Activated CD4-positive, alpha-beta T cell treated with anti-CD3 and anti-CD28 coated beads for 4 hours (primary cell): ENCODE measurements around the gene CLMP.
"Not testable (repeated sequence)": the region's sequence is repeated elsewhere in the genome, so short reads cannot be mapped to it uniquely, and the experiment has no call there.

Source experiments
- DNase-seq, 2 donors: peaks; one replicate each; pipeline ENCODE4 v3.0.0-alpha.2; 2020

CLMP gene

DNA sequence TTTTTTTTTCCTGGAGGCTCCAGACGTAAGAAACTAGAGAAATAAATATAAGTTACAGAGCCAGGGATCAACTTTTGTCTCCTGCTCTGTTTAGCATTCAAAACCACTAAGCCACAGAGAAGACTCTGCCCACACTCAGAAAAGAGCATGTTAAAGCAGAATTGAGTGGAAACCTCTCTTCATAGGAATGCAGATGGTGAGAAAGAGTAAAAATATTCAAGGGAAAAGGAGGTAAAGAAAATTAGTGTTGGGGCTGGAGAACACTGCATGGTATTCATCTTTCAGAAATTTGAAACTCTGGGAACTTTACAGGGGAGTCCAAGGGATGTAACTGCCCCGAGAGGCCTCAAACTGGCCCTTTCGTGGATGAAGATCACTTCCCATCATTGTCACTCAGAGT lies 65.1 kb downstream of the CLMP start:
- no peak for DNase-seq

DNA sequence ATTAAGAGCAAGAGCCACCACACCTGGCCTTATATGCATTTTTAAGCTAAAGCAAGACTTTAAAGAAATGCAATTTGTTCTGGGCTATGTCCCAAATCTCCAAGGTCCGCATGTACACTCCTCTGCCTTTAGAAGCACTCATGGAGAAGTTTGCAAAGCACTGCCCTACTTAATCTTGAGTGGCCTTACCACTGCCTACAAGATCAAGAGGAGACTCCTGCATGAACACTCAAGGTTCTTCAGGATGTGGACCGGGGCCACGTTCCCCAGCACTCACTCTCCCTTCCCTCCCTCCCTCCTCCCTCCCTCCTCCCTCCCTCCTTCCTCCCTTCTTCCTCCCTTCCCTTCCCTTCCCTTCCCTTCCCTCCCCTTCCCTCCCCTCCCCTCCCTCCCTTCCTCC lies 69.9 kb downstream of the CLMP start:
- DNase-seq: no peak

DNA sequence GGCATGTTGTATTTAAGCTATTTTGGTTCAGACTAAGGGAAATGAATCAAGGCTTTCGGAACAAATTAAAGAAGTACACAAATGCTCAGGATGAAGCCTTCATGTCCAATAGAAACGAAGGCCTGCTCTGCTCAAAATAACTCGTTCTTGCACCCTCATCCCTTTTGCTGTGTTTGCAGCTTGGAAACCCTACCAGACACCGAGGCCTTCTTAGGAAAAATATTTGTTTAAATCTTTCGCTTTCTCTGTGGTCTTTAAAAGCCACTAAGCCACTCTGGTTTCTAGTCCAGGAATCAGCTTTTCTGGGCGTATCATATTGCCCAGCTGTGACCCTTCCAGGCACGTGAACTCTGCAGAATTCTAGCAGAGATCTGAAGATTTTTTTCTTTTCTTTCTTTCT lies 72.2 kb downstream of the CLMP start:
- no peak for DNase-seq

DNA sequence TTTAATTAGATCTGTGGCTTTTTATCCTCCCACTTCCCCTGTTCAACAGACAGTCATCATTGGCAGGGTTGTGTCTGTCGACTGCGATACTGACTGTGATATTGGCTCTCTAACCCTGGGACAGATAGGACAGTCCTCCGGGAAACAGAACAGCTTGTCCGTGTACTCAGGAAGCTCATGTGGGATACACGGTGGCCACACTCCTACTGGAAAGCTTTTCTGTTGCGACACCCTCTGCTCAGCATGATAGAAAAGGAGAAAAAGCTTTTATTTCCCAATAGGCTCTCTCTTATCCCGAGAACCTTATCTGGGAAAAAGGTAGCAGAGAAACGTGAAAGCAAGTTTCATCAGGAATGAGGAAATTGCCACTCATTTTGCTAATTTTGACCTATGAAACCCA lies 72.7 kb downstream of the CLMP start:
- DNase-seq: no peak

DNA sequence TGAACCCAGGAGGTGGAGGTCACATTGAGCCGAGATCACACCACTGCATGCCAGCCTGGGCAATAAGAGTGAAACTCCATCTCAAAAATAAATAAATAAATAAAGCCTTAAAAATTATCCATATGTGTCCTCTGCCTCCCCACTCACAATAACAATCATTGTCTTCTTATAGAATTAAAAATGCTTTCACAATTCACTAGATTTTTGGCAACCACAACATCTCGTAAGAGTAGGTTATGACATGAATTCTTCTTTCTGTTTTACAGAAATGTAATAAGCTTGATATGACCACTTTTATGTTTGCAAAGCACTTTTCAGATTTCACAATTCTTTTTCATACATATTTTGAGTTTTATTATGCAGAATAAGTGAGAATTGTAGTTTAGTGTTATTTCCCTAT lies 78.6 kb downstream of the CLMP start:
- DNase-seq: no peak

DNA sequence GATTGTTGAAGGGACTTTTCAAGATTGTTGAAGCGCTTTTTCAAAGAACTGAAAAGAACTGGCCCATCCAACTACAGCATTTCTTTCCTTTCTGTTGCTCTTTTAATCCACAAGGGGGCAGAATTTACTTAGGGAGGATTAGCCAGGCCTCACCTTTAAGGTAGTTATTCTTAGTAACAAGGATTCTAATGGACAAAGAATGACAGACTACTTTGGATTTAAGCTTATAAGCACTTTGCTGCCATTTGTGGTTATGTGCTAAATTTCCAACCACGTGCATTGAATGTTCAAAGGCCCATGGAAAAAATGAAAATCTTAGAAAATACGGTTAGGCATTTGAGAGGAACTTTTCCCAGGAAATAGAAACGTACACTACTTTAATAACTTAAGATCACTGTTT lies 83.6 kb downstream of the CLMP start:
- DNase-seq: no peak

DNA sequence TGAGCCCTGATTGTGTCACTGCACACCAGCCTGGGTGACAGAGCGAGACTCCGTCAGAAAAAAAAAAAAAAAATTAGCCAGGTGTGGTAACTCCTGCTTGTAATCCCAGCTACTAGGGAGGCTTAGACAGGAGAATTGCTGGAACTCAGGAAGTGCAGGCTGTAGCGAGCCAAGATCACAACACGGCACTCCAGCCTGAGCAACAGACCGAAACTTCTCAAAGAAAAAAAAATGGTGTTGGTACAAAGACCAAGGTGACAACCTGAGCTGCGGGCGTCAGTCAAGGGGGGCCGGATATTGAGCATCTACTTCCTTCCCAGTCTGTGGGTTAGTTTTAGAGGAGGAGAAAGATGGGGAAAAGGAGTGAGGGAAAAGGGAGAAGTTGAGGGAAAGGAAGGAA lies 84.7 kb downstream of the CLMP start:
- no peak for DNase-seq

DNA sequence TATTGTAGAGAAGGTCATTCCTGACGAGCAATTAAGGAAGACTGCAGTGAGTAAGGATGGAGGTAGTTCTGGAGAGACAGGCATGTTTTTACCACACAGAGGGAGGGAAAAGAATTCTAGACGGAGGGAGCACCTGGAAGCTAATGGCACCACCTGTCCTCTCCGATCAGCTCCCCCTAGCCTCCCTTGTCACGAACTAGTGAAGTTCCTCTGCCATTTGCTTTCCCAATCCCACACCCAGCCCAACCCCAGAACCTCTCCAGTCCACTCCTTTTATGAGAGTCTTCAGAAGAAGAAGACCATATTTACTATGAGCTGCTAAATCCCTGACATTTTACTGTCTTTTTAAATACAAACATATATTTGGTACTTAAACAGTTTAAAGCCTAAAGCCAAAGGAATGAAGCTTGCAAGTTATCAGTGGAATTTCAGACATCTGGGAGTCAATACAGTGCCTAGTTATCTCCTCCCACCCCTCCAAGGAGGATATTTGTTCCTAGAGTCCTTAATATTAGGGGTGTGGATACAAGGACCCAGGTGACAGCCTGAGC lies 87.0 kb downstream of the CLMP start:
- DNase-seq: no peak

DNA sequence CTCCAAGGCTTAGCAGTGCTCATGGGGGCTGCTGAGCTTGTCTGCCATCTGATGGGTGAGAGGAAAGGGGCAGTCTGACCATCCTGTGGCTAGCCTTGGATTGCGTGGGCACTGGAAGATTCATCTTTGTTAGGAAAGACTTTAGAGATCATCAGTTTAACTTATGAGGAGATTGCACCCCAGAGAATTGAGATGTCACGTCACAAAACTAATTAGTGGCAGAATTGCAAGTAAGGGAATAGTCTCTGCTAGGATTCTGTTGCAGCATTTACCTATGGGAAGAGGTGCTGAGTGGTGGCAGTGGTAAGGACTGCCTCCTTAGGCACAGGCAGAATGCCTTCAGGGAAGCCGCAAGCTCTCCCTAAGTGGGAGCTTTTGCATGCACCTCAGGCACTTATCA lies 90.4 kb downstream of the CLMP start:
- no peak for DNase-seq

DNA sequence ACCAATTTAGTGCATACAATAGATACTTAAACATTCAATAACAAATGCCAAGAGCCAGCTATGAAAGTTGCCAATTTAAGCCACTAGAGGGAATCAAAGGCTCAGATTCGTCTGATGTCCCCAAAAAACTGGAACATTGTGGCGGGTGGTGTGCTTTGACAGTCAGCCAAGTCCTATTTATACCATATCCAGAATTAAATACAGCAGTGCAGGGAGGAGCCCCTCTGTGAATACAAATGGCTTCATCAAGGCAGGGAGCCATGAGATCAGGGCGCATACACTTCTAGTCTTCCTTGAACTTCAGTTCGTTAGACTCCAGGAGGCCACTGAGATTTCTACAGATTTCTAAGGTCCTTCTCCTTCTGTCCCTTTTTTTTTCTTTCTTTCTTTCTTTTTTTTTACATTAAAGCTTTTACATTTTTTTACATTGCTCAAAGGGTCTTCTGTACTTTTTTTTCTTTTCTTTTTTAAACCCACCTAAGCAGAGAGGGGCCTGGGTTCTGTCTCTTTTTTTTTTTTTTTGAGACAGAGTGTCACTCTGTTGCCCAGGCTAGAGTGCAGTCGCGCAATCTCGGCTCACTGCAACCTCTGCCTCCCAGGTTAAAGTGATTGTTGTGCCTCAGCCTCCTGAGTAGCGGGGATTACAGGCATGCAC lies 91.6 kb downstream of the CLMP start:
- peak; percentile 19 to 36 for DNase-seq

DNA sequence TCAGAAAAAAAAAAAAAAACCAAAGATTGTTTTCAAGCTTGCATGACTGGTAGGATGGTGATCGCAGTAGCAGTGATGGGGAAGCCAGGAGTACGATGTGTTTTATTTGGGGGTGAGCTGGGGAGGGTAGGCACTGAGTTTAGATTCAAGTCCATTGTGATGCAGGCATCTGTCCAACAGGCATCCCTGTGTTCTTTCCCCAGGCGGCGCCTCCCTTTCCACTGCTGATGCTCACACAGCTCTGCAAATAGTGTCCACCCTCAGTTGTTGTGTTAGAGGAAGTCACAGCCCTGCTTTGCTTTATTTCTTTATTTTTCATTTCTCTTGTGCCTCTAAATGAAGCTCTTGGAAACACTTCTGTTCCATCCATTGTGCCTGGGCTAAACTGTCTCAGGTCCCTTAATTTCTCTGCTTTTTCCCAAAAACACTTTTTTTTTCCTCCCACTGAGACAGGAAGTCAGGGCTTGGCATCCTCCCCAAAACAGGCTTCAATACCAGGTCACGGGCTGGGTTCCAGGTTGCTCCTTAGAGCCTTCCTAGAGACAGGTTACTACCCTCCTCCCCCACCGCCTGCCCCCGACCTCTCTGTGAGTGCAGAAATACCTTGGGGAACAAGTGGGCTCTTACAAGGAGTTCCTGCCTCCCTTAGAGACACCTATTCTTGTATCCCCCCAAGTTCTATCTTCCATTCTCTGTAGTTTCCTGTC lies 94.5 kb downstream of the CLMP start:
- DNase-seq: no peak

DNA sequence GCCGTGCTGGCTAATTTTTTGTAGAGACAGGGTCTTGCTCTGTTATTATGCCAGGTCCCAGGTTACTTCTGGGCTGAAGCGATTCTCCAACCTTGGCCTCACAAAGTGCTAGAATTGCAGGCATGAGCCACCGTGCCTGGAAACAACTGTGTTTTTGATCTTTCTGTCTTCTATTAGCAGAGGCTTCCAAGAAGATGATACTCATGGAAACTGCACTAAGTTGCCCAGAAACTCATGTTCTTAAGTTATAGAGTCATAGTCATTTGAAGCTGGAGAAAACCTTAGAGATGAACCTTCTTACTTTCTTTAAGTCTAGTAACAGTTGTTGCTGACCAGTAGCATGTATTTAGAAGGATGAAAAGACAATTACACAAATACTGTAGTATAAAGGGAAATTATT lies 96.1 kb downstream of the CLMP start:
- no peak for DNase-seq

DNA sequence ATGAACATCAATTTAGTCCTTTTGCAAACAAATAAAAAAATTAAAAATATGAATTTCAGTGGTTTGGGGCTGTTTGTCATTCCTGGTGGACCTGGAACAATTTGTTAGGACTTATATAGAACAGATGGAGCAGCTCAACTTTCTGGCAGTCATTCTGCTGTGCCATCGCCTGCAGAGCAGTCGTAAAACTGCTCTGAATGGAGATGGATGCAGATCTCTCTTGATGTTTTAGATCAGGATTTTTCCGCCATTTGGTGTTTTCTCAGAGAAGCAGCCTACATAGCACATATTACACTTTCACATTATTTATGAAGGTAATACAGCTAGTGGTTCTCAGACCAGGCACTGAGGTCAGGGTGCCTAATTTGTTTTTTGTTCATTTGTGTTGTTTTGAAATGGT lies 101.3 kb downstream of the CLMP start:
- DNase-seq: no peak

DNA sequence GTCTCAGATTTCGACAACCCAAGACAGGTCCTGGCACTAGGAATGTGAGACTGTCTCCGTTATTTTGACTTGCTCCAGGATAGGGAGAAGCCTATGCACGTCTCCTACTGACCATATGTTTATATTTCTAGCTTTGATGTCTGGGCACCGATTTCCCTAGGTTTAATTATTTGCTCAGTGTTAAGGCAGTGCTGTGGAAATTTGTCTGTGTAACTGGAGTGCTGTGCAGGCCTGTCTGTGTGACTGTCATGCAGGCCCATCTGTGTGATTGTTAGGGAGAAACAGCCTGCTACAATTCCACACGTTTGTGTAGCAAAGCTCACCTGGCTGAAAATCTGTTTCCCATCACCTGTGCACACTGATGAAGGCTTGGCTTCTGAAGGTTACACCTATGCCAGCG lies 103.5 kb downstream of the CLMP start:
- DNase-seq: no peak

DNA sequence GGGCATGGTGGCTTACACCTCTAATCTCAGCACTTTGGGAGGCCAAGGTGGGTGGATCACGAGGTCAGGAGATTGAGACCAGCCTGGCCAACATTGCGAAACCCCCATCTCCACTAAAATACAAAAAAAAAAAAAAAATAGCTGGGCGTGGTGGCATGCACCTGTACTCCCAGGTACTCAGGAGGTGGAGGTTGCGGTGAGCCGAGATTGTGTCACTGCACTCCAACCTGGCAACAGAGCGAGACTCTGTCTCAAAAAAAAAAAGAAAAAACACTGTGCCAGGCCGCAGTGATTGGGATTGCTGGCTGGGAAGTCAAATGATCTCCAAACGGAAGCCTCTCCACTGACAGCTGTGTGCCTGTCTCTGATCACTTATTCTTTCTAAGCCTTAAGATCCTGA lies 104.9 kb downstream of the CLMP start:
- not testable (repeated sequence) for DNase-seq

DNA sequence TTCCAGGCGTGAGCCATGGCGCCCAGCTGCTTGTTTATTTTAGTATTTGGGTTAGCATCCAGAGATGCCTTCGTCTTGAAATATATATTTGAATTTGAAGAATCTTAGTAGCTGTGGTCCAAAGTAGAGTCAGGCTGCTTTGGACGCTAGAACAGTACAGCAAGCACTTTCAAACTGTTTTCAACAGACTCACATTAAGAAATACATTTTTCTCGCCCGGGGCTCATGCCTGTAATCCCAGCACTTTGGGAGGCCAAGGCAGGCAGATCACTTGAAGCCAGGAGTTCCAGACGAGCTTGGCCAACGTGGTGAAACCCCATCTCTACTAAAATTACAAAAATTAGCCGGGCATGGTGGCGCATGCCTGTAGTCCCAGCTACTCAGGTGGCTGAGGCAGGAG lies 106.2 kb downstream of the CLMP start:
- not testable (repeated sequence) for DNase-seq

DNA sequence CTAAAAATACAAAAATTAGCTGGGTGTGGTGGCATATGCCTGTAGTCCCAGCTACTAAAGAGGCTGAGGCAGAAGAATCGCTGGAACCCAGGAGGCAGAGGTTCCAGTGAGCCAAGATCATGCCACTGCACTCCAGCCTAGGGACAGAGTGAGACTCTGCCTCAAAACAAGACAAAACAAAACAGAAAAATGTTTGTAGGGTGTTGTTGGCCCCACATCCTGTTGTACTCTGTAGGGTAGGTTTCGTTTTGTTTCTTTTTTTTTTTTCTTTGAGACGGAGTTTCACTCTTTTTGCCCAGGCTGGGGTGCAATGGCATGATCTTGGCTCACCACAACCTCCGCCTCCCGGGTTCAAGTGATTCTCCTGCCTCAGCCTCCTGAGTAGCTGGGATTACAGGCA lies 107.4 kb downstream of the CLMP start:
- DNase-seq: not testable (repeated sequence)

DNA sequence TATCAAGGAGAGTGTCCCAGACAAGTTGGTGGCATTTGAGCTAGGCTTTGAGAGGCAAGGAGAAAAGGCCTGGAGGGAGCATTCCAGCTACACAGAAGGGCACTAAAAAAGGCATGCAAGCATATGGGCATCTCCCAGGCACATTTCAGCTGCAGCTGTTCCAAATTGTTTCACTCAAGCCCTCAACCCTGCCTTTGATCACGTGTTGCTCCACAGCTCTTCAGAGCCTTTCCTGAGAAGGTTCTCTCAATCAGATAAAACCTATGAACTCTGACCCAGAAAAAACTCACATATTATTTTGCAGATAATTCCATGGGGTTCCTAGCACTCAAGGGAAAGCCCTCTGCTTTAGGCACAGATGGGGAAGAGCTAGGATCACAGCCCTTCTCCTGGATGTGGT lies 108.7 kb downstream of the CLMP start:
- DNase-seq: no peak

DNA sequence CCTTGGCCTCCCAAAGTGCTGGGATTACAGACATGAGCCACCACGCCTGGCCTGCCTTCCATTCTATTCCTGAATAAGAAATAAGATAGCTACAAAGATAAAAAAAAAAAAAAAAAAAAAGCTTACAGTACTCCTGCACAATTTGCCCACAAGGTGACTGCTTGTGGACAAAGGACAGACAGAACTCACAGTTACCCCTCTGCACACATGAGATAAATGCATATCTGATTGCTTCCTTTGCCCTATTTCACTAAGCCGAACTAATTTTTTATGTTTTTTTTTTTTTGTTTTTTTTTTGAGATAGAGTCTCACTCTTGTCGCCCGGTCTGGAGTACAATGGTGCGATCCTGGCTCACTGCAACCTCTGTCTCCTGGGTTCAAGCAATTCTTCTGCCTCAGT lies 109.6 kb downstream of the CLMP start:
- no peak for DNase-seq

DNA sequence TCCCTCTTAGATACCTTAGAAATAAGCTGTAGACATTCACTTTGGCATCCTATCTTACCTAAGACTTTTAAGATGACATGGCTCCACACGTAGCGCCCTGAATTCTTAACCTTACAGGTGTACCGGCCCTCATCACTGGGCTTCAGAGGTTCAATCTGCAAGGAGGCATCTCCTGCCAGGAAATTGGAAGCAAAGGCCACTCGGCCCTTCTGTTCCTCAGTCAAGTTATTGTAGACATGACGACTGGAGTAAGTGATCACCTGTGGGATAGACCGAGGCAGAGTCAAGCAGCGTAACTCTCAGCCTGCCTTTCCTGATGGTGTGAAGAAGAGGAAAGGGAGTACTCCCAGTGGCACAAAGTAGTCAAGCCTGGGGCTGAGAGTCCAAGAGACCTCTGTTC lies 110.6 kb downstream of the CLMP start:
- no peak for DNase-seq

DNA sequence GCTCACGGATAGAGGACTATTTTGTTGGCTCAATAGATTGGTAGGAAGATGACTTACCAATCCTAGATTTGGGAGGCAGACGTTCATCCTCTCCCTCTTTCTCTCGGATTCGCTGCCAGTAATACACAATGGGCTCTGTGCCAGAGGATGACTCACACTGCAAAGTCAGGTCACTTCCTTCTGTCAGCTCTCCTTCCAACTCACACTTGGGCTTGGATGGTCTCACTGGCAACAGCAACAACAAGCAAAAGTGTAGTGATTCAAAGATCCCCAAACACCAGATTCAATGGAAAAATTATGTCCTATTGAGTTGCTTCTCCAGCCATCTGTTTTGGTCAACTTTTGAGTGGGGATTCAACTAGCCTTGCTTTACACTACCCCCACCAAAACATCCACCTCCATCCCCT lies 111.4 kb downstream of the CLMP start:
- peak; percentile 73 to 75 for DNase-seq

DNA sequence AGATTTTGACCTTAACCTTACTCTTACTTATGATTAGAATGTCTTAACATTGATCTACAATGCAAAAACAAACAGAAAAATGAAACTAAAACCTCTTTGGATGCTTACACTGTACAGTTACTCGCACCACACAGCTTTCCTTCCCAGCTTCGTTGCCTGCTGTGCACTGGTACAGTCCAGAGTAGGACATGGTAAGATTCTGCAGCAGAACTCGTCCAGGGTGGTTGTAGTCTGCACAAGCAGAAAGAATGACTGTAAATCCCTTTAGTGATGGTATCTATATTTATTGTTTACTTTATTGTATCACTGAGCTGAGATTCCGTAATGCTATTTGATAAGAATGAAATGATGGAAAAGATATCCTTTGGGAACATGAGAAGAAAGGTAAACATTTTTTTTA lies 112.1 kb downstream of the CLMP start:
- no peak for DNase-seq

DNA sequence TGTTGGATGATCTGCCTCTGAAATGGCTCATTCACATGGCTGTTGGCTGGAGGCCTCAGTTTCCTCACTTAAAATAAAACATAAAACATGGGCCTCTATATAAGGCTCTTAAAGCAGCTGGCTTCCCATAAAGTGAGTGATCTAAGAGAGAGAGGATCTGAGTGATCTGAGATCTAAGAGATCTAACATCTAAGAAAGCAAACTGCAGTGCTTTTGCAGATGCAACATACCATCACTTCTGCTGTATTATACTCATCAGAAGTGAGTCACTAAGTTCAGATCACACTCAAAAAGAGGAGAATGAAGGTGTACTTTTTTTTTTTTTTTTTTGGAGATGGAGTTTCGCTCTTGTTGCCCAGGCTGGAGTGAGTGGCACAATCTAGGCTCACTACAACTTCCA lies 115.0 kb downstream of the CLMP start:
- no peak for DNase-seq

DNA sequence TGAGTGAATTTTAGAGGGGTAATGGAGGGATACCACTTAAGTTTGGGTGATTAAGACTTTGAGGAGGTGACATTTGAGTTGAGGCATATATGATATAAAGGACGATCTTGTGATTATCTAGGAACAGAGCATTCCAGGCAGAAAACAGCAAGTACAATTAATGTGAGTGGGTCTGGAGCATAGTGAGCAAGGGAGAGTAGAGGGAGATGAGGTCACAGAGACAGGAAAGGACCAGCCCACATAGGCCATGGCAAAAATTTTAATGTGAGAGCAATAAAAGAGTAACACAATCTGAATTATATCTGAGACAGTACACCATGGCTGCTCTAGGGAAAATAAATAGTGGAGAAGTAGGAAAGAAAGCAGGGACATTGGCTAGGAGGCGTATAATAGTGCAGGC lies 118.6 kb downstream of the CLMP start:
- DNase-seq: no peak
